ENCODE results near the gene SLC6A12.
A peak's percentile ranks its signal among the peaks of the same experiment; 100 is the strongest.
"Not testable (repeated sequence)": the region's sequence is repeated elsewhere in the genome, so short reads cannot be mapped to it uniquely, and the experiment has no call there.

The SLC6A12 gene

DNA sequence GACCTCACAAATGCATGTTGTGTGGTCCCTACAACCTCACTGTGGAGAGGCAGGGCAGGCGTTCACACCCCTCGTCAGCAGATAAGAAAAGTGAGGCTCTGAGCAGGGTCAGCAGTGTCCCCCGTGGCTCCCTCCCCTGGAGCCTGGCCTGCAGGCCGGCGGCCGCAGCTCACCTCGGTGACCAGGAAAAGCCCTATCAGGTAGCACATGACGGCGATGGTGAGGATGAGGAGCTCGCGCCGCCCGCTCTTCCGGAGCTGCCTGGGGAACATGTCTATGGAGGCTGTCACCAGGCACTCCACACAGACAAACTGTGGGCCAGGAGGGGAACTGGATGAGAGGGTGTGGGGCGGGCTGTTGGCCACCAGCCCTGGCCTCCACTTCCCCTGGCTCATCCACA is 18.0 kb downstream of the SLC6A12 start:
- no peak for DNase-seq

DNA sequence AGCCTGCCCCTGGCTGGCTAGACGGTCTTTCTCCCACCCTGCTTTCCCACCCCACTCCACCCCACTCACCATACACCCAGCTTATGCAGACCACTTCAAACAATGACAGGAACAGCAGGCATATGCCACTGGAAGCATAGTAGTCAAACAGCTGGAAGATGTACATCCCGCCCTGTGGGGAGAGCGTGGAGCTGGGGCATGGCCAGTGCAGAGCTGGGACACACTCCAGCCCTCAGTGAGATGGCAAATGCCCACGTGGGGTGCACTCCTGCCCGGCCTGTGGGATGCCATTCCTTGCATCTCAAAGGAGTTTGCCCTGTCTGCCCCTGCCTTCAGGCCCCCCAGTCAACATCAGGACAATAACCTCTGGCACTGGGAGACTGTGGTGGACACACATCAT is 18.8 kb downstream of the SLC6A12 start:
- no peak for DNase-seq

DNA sequence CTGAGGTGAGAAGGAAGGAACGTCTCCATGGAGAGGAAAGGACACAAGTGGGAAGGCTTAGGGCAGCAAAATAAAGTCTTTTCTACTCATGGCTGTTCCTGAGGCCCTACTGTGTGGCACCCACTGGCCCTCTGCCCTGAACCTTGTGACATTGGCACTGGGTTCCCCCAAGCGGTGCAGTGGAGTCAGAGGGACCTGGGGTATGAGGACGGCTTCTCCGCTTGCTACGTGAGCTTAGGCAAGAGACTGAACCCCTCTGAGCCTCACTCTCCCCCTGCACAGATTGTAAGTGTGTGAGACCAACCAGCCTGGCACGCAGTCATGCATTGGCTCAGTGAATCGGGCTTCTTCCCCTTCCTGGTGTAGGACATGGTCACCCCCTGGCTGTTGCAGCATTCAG is 19.7 kb downstream of the SLC6A12 start:
- no peak for DNase-seq

DNA sequence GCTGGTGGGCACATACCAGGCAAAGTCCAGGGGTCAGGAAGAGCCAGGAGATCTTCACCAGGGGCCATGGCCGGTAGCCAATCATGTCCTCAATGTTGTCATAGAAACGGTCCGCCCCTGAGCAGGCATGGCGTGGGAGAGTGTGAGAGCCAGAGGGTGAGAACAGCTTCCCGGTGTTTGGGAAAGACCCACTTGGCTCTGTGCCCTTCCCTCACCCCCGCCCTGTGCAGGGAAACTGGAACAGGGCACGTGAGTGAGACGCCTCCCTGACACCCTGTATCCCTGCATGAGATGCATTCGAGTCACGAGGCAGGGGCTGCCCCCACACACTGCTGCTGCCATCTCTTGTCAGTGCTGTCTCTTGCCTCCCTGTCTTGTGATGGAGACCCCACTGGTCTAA is 20.7 kb downstream of the SLC6A12 start:
- DNase-seq, result no peak

DNA sequence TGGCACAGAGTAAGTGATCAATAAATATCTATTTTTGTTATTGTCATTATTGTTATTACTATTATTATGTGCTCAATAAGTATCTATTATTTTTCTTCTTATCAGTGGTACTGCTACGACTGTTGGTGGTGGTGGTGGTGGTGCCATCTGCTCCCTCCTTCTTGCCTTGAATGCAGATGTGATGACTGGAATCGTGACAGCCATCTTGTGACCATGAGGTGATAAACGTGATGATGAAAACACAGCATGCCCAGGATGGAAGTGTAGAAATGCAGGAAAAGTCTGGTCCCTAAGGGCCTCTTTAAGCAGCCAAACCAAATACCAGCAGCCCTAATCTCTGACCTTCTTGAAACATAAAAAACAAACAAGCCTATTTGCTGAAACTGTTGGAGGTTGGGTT is 22.4 kb downstream of the SLC6A12 start:
- no peak for DNase-seq

DNA sequence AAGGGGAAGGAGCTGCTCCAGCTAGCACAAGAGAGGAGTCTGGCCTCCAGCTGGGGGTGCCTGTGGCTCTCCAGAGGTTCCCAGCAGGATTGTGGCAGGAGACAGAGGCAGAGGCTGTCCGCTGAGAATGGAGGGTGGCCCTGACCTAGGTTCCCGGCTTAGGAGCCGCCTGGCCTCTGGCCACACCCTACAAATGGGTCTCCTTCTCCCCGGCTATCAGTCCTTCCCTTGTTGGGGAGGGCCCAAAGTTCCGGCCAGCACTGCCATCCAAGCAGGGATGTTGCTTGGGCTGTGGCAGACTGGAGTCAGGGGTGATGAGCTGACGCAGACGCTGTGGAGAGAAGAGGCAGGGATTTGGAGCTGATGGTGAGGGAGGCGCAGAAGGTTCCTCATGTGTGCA is 23.1 kb downstream of the SLC6A12 start:
- DNase-seq, result no peak

DNA sequence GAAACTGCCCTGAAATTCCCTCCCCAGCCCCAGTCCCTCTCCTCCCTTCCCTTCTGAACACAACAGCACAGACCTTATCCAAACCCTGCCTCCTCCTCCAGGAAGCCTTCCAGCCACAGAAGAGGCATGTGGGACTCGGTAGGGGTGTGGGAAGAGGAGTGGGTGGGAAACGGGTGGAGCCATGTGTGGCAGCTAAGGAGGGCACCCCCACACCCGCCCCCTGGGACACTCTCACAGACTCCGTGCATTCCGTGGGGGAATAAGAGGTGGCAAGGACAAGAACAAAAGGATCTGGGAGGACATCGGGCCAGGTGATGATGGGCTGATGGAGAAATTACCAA is 24.4 kb downstream of the SLC6A12 start:
- DNase-seq, result no peak

DNA sequence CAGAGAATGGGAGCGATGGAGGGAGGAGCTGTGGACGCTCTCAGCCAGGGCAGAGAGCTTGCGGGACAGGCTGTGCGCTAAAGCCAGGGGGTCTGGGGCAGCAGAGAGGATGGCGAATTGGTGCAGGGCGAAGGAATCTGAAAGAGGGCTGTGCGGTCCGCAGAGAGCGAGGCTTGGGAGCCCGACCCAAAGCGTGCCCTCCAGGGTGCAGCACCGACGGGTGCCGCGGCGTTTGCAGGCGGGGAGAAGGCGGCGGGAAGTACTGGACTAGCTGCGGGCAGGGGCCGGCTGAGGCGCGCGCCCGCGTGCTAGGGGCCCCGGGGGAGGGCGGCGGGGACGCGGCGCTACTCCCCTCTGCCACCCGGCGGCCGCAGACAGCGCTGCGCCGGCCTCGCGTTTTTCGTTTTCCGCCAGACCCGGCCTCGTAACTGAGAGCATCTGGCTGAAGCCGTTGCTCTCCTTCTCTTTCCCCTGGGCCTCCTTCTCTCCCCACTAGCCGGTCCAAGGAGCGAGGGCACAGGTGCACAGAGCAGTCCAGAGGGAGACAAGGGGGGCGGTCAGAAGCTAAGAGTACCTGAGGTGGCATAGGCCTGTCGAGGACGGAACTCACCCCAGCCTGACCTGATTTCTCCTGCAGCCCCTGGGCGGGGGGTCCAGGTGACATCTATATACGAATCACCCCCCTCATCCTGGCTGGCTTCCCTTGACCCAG is 24.9 kb downstream of the SLC6A12 start:
- peak; percentile 29 for DNase-seq

DNA sequence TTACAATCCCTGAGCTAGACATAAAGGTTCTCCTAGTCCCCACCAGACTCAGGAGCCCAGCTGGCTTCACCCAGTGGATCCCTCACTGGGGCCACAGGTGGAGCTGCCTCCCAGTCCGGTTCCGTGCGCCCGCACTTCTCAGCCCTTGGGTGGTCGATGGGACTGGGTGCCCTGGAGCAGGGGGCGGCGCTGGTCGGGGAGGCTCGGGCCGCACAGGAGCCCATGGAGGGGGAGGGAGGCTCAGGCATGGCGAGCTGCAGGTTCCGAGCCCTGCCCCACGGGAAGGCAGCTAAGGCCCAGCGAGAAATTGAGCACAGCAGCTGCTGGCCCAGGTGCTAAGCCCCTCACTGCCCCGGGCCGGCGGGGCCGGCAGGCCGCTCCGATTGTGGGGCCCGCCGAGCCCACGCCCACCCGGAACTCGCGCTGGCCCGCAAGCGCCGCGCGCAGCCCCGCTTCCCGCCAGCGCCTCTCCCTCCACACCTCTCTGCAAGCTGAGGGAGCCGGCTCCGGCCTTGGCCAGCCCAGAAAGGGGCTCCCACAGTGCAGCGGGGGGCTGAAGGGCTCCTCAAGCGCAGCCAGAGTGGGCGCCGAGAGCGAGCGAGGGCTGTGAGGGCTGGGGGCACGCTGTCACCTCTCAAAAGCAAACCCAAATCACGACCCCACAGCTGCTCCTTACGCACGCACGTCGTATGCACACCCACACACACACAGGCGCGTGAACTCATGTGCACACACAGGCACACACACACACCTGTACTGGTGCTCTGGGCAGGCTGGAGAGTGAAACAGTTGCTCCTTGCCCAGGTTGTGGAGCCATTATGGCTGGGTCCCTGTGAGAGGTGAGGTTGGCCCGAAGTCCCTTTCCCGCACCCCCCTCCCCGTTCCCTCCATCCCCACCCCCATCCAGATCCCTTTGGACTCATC is 25.7 kb downstream of the SLC6A12 start:
- DNase-seq, result not testable (repeated sequence)

DNA sequence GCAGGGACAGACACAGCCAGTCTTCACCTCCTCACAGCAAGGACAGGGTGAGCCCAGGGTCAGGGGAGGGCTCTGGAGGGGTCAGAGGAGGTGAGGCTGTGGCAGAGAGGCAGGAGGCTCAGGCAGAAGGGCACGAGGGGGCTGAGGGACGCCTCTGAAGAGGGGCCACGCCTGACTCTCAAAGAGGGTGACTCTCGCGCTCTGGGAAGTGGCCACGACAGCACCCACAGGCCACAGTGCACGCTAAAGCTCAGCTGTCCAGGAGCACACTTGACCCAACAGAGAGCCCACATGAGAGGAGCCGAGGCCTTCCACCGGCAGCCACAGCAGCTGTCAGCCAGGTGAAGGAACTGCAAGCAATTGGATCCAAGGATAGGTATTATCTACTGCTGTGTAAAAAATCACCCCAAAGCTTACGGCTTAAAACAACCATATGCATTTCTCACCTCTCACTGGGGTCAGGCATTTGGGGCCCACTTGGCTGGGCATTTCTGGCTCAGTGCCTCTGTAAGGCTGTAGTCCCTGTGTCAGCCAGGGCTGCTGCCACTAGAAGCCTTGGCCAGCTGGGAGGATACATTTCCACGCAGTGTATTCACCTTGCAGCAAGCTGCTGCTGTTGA is 27.8 kb downstream of the SLC6A12 start:
- DNase-seq, result no peak

DNA sequence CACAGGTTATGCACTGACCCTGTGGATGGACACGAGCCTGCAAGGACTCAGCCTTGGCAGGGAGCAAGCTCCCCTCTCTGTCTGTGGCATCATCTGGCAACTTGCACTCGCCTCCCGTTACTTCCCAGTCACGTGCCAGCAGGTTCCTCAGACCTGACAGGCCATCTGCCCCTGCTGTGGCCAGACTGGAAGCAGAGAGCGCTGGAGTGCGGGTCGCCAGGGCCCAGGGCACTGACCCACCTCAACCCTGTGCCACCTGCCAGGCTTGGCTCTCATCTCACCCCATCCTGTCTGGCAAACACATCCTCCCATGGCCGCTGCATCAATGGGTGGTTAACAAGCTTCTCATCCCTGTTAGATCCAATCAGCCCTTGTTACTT is 28.4 kb downstream of the SLC6A12 start:
- no peak for DNase-seq

DNA sequence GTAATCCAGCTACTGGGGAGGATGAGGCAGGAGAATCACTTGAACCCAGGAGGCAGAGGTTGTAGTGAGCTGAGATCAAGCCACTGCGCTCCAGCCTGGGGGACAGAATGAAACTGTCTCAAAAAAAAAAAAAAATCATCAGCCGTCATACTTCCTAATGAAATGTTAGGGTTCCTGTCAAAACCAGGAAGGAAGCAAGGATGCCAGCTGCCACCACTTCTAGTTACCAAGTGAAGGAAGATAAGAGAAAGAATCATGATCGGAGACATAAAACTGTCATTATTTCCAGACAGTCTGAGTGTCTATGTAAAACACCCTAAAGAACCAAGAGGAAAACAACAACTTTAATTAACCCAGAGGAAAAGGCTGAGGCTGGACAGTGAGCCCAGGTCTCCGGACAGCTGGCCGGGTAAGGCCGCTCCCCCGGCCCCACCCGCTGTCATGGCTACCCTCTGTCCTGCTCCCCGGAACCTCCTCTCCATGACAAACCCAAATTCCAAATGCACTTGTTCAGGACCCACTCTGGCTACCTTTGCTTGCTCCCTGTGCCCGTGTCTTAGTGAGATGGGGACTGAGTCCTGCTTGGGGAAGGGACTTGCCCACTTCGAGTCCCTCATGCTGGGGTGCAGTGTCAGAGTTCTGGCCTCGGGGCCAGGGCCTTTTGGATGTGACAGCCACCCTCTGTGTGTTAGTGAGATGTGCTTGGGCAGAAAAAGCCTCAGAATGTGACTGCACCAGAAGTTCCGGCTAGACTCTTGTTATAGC is 29.0 kb downstream of the SLC6A12 start:
- DNase-seq, result no peak

DNA sequence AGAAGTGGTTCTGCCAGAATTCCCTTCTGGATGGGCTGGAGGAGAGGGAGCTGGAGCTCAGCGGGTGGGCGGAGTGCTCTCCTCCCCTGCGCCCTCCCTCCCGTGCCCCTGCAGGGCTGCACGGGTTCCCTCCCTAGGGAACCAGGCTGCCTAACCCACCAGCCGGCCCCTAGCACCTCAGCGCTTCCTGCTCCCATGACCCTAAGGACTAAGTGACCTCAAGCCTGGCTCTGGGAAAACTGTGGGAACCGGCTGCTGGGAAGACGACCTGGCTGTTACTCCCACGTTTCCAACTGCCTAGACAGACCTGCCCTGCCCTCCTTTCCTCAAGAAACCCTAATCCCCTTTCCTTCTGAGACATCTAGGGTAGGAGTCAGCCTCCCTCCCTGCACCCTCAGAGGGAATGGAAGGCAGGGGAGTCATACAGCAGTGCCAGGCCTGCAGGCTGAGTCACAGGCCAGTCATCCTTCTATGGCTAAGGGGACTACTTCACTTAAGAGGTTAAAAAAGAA is 31.5 kb downstream of the SLC6A12 start:
- DNase-seq, result no peak

DNA sequence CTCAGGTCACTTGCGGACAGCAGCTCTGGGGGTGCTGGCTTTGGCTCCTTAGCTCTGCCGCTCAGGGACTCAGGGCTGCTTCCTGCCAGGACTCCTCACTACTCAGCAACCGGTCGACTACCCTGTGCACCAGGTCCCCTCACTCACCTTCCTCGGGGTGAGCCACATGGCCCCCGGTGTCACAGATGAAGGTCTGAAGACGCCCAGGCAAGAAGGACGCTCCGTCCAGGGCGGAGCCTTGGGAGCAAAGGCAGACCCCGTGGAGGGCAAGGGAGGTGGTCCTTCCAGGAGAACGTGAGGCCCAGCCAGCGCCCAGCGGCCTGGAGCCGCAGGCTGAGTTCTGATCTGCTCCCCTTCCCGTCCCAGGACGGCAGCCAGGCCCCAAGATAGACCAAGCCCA is 32.0 kb downstream of the SLC6A12 start:
- DNase-seq, result no peak

DNA sequence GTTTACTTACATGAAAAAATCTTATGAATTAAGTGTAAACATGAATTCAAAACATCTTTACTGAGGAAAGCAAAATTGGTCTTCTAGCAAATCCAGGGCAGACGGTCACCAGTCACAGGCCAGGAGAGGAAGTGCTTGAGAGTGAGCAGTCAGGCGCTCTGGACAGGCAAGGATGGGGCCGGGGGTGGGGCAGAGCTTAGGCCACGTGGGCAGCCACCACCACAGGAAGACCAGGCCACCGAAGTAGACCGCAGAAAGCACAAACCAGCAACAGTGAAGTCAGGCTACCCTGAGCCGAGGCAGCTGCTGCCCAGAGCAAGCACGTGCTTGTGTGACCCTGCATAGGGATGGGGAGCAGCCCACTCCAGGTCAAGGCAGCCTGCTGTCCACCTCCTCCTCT is 33.5 kb downstream of the SLC6A12 start:
- no peak for DNase-seq

DNA sequence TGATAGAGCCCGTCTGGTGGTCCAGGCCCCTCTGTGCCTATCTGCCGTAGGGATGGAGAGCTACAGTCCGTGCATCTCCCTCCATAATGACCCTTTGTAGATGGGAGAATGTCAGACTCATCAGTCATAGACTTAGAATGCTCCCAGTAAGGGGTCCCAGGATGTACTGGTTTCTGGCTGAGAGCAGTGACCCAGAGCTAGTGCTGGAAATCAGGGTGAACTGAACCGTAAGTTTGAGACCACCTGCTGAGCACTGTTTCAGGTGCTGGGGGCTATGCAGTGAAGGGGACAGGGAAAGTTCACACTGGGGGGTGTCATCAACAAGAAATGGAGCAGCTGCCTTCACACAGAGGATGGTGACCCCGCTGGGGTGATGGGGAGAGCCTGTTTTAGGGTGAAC is 34.1 kb downstream of the SLC6A12 start:
- no peak for DNase-seq

DNA sequence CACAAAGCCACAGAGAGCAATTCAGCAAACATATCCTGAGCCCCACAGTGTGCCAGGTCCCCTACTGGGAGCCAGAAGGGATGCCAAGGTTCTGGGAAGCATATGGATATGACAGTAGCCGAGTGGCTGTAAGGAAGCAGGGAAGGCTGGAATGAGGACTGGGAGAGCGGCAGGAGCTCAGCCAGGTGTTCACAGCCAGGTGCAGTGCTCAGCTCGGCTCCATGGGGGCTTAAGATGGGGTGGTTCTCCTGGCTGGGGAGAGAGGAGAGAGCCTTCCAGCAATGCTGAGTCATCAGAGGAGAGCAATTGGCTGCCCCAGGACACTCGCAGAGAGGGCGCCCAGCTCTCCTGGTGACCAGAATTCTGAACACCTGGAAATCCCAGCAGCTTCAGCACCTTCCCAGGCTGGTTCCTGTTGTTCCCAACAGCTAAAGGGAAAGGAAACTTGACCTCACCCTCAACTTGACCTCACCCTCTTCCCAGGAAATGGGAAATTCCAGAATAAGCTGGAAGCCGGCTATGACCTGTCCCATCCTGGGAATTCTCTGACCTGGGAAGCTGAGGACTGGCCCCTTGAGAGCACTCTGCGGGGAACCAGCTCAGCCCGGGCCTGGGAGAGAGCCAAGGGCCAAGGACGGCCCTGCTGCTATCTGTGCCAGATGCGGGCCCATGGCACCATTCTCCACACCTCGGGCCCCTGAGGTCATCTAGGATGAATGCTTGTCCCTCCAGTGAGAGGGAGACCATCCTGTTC is 34.6 kb downstream of the SLC6A12 start:
- no peak for DNase-seq

DNA sequence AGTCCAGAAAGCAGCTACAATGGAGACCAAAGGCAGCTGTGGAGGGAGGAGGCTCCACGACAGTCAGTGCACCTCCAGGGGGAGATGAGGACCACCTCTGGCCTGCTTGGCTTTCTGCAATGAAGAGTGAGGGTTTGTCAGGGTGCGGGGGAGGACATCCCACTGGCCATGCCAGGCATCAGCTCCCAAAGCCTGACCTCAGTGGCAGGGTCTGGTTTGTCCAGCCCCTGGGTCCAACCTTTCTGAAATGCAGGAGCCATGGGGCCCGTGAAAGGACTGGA is 35.2 kb downstream of the SLC6A12 start:
- no peak for DNase-seq

DNA sequence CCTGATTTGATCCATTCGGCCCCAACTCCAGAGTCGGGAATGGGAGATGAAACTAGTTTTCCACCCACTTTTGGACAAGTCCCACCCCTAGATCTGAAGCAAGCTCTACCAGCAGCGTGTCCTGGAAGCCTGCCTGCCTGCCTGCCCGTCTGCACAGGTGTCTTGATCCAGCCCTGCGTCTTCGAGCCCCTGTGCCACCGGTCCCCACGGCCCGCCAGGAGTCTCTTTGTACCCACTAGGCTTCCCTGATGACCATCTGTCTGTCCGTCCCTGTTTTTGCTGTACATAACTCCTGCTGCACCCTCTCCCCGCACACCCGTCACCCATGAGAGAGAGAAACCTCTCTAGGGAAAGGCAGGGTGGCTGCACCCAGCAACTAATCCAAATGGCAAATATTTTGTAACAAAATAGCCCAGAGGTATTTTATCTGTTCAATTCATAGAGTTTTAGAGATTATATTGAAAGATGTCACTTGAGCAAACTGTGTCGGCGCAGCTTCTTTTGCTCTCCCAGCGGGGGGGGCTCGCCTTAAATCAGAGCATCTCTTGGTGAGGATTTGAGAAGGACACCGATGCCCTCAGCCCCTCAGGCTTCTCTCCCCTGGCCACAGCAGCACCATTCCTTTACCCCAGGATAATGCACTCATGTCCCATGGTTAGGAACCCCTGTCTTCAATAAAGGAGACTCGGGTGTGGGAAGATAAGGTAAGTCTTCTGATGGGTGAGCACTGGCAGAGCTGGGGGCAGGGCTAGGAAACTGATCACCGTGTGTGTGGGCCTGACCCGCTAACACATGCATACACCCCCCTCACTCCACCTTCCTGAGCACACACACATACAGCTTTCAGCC is 35.8 kb downstream of the SLC6A12 start:
- no peak for DNase-seq

DNA sequence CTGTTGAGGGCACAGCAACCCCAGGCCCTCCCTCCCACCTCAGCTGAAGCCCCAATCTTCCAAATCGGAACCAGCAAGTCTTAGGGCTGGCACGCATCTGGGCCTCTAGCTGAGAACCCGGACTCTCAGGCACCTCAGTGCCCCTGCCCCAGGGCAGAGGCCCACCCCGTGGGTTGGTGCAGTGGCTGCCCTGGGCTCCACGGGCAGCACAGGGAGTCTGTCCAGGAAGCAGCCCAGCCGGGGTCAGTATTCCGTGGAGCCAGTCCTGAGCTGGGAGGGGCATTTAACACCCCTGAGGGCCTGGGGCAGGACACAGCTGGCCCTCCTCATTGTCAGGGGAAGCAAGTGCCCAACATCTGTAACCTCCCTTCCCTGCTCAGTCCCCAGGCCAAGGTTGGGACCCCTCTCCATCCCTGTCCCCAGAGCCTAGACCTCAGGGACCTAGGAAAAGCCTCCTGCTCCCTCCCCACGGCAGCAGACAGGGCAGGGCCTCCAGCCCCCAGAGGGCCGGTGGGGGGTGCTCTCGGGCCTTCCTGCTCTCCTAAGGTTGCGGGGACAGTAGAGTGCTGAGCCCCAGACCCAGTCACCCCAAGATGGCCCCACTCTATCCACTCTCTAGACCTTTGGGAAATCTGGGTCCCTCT is 36.5 kb downstream of the SLC6A12 start:
- DNase-seq, result no peak

Measured in activated CD8-positive, alpha-beta memory T cell treated with anti-CD3 and anti-CD28 coated beads, Interleukin-2, amount 50 U/mL, for 4 hours (primary cell).